Prostate gland (tissue), 2 donors: ENCODE measurements around the gene ISY1.

Source experiments
- CTCF ChIP-seq, 4 experiments: fragments of 200-600 bp in 2 of 4; fragments of 450-650 bp in 2 of 4; sonication (generic) in 2 of 4; IDR thresholded peaks; 1 replicate in 3 of 4; 2 replicates in 1 of 4; pipeline ENCODE4 v1.5.1; 2016 to 2019; ENCODE audit warnings: antibody characterized with exemption in 4 of 4, mild to moderate bottlenecking in 2 of 4, moderate library complexity in 2 of 4
- POLR2A ChIP-seq: fragments of 450-650 bp; IDR thresholded peaks from one replicate; pipeline ENCODE4 v1.6.1; 2016; ENCODE audit warnings: antibody characterized with exemption, mild to moderate bottlenecking
- POLR2AphosphoS5 ChIP-seq: sonication (generic); formaldehyde crosslinking; IDR thresholded peaks from one replicate; pipeline ENCODE4 v1.6.1; 2017; ENCODE audit warnings: antibody characterized with exemption

GRCh38 chr3:129112308-129113052, 48.4 kb downstream of the ISY1 start:
- no peak for TF ChIP-seq POLR2A
- TF ChIP-seq CTCF (IDR thresholded peaks at IDR 0.05), result no peak
- no peak for TF ChIP-seq POLR2AphosphoS5
